Activated CD4-positive, alpha-beta T cell treated with anti-CD3 and anti-CD28 coated beads for 48 hours (primary cell): ENCODE measurements around the gene MS4A6A.
A peak's percentile ranks its signal among the peaks of the same experiment; 100 is the strongest.
"Not testable (repeated sequence)": the region's sequence is repeated elsewhere in the genome, so short reads cannot be mapped to it uniquely, and the experiment has no call there.

Source experiments
- DNase-seq: peaks from one replicate; pipeline ENCODE4 v3.0.0-alpha.2; 2020

The MS4A6A gene, protein sequence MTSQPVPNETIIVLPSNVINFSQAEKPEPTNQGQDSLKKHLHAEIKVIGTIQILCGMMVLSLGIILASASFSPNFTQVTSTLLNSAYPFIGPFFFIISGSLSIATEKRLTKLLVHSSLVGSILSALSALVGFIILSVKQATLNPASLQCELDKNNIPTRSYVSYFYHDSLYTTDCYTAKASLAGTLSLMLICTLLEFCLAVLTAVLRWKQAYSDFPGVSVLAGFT

DNA sequence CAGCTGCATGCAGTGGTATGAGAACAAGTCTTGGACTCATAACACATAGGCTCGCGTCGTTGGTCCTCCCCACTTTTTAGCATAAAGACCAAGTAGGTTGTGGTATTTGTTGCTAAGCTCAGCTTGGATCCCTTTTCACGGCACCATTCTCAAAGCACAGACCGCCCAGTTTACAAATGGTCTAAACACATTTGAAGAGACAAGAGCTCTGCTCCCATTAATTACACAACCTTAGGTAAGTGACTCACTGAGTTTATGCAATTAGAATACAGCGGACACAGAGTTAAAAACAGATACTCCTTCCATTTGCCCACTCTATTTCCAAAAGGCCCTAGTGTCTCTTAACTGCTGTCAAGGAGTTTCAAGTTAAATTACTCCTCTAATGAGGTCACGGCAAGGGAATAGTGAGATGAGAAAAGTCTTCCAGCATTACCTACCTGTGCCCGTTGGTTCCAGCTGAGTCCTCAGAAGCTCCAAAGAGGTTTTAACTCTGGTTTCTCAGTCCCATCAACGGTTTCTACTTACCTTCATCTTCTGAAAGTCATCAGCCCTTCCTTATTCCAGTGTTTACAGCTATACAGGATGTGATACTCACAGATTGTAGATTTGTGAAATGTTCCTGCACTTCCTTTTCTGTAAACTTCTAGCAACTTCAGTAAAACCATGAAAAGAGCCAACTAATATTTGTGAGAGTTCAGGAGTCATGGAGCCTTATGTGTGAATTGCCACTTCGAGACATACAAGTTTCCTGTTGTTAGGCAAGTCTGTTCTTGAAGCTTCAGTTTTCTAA, at the start of gene MS4A6A:
Gene MS4A6A (minus strand): TSS at position 543 of the 790 bp plus-strand sequence. CDS start 1,356 bp downstream, outside the sequence.
- no peak for DNase-seq

DNA sequence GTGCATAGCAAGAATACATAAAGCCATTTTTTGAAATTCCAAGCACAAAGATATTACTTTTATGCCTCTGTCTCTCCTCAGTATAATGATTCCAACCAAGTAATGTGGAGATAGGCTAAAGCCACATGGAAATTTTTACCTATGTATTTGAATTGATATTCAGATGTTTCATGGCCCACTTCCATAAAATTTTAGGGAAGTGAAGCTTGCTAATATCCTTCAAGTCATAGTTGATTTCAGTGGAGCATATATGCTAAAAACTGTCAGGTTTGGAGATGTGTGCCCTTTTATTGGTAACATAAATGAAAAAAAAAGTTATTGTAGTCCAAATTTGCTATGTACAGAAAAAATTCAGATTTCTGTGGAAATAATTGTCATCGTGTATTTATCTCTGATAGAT, 47.8 kb upstream of the MS4A6A start:
- DNase-seq = no peak

DNA sequence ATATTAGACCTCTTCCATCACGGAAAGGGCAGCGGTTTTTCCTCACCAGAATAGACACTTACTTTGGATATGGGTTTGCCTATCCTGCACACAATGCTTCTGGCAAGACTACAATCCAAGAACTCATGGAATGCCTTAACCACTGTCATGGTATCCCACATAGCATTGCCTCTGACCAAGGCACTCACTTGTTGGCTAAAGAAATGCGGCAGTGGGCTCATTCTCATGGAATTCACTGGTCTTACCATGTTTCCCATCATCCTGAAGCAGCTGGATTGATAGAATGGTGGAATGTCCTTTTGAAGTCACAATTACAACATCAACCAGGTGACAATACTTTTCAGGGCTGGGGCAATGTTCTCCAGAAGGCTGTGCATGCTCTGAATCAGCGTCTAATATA, 39.3 kb upstream of the MS4A6A start:
- DNase-seq = no peak

DNA sequence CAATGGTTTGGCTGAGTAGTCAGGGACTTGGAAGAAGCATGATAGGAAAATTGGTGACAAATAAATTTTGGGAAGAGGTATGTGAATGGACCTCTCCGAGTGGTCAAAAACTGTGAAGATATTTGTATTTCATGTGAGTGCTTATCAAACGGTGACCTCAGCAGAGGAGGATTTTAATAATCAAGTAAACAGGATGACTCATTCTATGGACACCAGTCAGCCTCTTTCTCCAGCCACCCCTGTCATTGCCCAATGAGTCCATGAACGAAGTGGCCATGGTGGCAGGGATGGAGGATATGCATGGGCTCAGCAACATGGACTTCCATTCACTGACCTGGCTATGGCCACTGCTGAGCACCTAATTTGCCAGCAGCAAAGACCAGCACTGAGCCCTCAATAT, 38.8 kb upstream of the MS4A6A start:
- no peak for DNase-seq

DNA sequence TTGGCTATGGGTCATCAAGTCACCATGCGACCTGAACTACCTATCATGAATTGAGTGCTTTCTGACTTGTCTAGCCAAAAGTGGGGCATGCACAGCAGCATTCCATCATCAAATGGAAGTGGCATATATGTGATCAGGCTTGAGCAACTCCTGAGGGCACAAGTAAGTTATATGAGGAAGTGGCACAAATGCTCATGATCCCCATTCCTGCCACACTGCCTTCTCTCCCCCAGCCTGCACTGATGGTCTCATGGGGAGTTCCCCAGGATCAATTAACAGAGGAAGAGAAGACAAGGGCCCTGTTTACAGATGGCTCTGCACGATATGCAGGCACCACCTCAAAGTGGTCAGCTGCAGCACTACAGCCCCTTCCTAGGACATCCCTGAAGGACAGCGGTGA, 38.3 kb upstream of the MS4A6A start:
- no peak for DNase-seq

DNA sequence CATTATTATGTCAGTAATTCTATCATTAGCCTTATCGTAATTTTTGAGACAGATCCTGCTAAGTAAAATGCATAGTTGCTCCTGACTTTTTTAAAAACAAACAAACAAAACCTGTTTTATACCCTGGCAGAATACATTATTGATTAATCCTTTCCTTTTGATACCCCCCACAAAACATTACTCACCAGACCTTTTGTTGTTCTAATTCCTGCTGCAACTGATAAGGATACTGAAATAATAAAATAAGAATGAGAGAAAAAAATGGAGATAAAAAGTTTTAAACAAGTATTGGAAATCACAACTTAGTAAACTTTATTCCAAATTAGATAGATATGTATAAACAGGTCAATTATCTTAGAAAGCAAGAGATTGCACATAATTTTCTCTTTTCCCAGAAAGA, 31.5 kb upstream of the MS4A6A start:
- DNase-seq = no peak

DNA sequence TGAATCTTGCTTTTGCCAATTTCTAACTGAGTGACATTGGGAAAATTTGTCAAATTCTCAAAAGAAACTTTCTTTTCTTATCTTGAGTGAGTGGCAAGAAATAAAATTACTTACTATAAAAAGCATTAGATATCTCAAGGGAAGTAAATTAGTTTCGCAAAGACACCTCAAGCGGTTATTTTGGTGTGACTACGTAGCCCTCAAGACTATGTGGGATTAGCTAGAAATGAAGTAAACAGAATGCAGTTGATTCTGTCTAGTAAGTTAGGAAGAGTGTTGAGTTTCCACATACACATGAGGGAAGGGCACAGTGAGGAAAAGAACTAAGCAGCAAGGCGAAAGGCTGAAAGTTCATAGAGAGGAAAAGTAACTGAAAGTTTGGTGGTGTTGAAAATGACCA, 28.3 kb upstream of the MS4A6A start:
- no peak for DNase-seq

DNA sequence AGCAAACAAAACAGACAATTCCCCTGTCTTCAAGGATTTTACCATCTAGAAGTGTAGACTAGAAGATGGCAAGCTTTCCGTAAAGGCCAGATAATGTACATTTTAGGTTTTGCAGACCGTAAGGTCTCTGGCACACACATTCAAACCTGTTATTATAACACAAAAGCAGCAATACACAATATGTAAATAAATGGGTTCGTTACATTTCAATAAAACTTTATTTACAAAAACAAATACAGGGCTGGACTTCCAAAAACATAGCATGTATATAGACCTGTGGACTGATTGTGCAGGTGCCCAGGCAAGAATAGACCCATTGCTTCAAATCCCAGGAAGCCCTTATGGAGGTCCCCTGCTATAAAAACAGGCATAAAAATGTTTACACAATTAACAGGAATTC, 27.1 kb upstream of the MS4A6A start:
- no peak for DNase-seq

DNA sequence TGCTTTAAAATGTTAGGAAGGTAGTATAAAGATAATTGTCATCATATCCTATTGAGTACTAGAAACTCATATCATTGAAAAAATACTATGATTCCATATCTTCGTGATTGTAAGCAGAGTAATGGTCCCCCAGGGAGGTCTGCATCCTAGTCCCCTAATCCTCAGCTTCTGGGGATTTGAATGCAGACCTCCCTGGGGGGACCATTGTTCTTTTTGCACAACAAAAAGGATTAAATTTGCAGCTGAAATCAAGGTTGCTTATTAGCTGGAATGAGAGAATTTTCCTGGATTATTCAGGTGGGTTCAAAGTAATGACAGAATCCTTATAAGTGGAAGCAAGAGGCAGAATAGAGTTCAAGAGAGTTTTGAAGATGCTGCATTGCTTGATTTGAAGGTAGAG, 26.1 kb upstream of the MS4A6A start:
- no peak for DNase-seq

DNA sequence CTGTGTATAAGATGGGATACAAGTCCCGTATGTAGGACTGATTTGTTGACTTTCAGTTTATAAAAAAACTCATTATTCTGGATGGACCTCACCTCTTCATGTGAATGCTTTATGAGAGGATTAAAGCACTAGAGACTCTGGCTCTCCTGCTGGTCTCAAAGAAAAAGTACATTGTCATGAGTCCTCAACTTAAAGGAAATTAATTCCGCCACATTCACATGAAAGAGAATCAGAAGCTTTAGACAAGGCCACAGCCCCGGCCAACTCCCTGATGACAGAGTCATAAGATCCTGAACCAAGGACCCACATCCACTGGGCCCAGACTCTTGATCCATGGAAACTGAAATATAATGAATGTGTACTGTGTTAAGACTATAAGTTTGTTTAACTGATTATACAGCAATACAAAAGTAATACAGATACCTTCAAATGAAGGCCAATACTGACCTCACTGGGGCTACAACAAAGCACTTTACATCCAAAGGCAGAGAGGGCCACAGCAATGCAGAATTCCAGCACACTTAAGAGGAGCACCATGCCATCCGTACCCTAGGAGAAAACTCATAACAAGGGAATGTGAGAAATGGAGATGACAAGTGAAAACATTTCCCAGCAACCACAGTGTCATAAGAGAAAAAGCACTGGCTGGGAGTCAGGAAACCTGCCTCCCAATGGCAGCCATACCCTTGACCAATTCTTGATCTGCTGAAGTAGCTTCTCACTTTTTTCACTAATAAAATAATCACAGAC, 25.4 kb upstream of the MS4A6A start:
- DNase-seq = no peak

DNA sequence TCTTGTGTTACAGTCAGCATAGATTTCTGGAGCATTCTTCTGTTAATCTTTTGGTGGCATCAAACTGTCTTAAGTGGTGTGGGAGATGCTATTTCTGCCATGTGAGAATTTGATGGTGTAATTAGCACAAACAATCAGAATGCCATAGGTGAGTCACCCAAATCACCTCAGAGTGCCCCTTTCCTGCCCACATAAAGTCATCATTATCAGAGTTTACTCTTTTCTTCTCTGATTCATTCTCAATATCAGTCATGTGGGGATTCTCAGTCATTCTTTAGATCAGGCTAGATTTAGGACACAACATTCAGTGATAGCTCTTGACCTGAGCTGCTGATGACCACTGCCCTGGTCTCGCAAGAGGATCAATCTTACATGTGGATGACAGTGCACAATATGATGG, 23.7 kb upstream of the MS4A6A start:
- no peak for DNase-seq

DNA sequence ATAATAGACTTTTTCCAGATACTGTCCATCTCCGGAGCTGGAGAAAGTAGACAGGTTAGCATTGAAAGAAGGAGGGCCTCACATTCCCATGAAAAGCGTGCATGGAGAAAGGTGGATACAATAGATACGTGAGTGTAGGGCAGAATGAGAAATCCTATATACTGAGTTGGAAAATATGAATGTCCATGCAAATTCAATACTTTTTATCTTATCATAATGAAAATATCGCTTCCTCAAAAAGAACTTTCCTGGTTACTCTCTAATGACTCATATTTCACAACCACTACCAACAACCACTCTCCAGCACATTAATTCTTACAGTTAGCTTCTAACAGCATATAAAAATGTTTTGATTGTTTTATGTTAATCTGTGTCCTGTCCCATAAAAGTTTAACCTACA, 22.0 kb upstream of the MS4A6A start:
- DNase-seq = no peak

DNA sequence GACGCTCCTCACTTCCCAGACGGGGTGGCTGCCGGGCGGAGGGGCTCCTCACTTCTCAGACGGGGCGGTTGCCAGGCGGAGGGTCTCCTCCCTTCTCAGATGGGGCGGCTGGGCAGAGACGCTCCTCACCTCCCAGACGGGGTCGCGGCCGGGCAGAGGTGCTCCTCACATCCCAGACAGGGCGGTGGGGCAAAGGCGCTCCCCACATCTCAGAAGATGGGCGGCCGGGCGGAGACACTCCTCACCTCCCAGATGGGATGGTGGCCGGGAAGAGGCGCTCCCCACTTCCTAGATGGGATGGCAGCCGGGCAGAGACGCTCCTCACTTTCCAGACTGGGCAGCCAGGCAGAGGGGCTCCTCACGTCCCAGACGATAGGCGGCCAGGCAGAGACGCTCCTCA, 18.5 kb upstream of the MS4A6A start:
- not testable (repeated sequence) for DNase-seq

DNA sequence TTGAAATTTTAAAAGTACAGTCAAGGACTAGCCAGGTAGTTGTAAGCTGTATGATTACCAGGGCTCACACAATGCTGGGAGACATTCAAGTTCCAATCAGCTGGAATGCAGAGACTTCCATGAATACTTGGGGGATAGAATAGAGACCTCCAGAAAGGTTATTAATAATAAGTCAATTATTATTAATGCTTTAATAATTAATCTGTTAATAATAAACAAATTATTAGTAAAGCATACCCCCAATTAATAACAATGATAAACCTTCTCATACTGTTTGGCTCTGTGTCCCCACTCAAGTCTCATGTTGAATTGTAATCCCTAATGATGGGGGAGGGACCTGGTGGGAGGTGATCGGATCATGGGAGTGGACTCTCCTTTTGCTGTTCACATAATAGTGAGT, 14.6 kb upstream of the MS4A6A start:
- DNase-seq = no peak

DNA sequence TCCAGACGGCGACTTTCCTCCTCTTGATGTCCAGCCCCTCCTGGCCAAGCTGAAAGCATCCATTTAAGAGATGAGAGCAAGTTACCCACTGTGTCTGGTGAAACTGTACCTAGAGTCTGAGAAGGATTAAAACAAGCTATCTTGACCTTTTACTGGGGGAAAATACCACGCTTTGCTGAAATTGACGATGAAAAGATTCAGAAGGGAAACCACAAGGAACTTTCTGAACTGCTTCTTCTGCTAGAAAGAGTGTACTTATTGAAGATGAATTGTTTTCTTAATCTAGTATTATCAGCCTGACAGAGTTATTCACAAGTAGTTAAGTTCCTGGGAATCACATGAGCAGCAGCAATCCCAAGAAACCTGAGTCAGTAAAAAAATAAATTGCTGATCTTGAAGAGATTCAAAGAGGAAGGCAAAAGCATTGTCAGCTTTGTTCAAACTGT, 13.1 kb upstream of the MS4A6A start:
- DNase-seq = no peak

DNA sequence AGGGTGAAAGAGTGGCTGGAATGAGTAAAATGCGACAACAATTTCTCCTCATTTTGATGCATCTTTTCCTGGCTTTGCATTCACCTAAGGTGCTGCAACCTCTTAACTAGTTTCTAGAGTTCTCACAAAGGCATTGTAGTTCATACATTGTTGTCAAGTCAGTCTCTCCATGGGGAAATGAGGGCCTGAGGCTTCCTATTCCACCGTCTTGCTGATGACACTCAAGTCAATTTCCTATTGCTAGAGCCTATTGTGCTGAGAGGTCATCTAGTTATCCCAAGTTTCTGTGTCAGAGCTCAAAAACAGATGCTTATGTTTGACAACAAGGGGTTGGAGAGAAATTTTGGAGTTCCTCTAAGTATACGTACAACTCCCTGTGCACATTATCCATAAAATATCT, 11.6 kb upstream of the MS4A6A start:
- no peak for DNase-seq

DNA sequence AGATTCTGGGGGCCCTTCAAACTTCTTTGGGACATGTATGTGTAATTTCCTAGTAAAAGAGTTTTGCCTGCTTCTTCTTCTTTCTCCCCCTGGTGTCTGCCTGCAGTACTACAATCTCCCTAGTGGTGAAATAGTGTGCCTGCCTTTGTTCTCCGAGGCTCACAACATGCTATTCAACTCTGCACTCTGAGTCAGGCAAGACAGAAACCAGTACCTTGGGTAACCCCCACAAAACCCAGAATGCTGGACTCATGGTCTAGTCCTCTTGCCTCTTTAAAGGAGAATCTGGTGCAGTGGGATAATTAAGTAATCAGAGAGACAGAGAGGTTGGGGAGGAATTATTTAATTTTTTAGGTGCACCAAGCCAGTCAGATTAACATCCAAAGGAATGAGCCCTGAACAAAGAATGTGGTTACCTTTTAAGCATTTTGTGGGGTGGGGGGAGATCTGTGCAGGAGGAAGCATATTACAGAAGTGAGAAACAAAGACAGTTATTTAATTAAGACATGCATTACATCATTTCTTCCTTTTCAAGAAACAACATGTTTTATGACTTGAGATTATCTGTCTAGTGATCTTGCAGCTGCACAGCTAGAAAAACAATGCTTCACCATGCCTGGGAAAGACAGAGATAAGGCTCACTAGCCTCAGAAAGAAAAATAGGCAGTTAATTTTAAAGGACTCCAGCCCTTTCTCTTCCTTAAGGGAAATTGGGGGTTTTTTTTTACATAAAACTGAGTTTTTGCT, 11.0 kb upstream of the MS4A6A start:
- DNase-seq = peak; percentile 83

DNA sequence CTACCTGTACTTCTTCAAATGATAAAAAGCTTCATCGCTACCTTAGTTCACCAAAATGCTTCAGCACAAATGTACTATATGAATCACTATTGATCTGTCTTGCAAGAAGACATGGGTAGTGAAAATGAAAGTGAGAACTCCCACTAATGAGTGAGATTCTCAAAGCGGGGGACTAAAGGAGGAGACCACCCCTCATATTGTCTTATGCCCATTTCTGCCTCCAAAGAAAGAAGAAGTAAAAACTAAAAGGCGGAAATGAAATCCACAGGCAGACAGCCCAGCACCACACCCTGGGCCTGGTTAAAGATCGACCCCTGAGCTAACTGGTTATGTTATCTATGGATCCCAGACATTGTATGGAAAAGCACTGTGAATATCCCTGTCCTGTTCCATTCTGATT, 9.7 kb upstream of the MS4A6A start:
- not testable (repeated sequence) for DNase-seq

DNA sequence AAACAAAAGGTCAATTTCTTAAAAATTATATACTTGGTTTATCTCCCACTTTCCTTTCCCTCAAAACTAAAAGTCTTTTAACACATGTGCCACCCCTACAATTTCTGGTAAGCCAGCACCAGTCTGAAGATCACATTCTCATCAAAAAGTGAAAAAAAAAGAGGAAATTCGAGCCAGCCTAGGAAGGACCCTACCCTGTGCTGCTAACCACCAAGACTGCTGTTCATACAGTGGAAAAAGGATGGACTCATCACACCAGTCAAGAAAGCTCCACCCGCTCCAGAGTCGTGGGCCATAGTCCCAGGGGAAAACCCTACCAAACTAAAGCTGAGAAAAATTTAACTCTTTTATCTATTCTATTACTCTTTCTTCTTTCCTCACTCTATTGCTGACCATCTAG, 5.6 kb upstream of the MS4A6A start:
- DNase-seq = not testable (repeated sequence)

DNA sequence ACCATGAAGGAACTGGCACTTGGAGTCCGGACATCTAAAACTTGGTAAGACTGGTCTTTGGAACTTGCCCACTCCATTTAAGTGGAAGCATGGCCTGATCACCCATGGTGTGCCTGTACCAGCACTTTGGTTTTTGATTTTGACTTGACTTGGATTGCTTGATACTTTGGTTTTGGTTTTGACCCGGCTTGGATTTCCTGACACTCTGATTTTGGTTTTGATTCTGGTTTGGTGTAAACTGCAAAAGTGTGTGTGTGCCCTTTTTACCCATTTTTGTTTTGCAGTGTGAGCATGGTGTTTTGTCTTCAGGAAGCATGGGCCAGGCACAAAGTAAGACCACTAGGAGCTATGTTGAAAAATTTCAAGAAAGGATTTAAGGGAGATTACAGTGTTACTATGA, 3.2 kb upstream of the MS4A6A start:
- DNase-seq = not testable (repeated sequence)

DNA sequence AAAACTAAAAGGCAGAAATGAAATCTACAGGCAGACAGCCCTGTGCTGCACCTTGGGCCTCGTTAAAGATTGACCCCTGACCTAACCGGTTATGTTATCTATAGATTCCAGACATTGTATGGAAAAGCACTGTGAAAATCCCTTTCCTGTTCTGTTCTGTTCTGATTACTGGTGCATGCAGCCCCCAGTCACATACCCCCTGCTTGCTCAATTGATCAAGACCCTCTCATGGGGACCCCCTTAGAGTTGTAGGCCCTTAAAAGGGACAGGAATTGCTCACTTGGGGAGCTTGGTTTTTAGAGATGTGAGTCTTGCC, 2.6 kb upstream of the MS4A6A start:
- DNase-seq = not testable (repeated sequence)

DNA sequence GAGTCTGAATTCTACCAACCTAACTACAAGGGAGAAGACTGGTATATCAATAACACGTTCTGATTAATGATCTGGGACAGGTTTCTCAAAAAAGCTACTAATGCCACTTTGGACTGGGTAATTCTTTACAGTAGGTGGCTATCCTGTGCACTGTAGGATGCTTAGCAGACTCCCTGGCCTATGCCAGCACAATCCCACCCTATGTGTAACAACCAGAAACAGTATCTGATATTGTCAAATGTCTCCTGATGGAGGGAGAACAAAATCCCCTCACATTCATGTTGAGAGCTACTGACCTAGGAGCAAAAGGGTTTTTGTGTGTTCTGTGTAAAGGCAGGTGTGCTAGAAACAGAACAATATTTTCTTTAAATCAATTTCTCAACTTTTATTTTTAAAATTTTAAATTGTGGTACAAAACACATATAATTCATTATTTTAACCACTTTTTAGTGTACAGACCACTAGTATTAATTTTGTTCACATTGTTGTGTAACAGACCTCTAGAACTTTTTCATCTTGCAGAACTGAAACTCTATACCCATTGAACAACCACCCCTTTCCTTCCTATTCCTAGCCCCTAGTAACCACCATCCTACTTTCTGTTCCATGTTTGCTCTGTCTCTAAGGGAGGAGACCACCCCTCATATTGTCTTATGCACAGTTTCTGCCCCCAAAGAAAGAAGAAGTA, 2.1 kb upstream of the MS4A6A start:
- no peak for DNase-seq
